EH (cell line): ENCODE results near the gene FTSJ1.

Source experiments
- DNase-seq: peaks from one replicate; pipeline ENCODE4 v3.0.0-alpha.2; 2015; ENCODE audit warnings: low read depth

Gene FTSJ1

GRCh38 chrX:48525853-48526252, 49.9 kb downstream of the FTSJ1 start:
- peak; percentile 47 for DNase-seq

GRCh38 chrX:48530736-48531135, 54.7 kb downstream of the FTSJ1 start:
- DNase-seq = peak; percentile 26

GRCh38 chrX:48531358-48531959, 55.5 kb downstream of the FTSJ1 start:
- peak; percentile 76 for DNase-seq

- no peak for DNase-seq
Observed at GRCh38 chrX:48532161-48532560, 56.2 kb downstream of the FTSJ1 start.

- DNase-seq = no peak
Observed at GRCh38 chrX:48533165-48533564, 57.2 kb downstream of the FTSJ1 start.
